GM19438 (cell line): ENCODE data around the gene GPD2.

Experiments
- ATAC-seq: cut with Tn5 transposase; IDR thresholded peaks from one replicate; pipeline ENCODE4 v1.9.1; 2021; ENCODE audit warnings: low read depth; ENCODE audit not compliant: unreplicated experiment

GPD2 gene

DNA sequence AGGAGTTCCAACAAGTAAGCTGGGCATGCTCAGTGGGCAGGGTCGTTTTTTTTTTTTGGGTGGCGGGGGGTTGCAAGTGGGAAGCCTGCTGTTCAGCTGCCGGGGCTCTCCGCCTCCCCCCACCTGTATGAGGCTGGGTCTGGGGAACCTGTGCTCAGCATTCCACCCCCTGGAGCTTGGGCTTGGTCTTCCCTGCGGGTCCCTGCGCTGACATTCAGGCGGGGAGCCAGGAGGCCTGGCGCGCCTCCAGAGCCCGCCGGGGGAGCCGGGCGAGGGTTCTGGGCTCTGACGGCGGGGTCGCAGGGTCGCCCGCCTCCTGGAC, 822 bp upstream of the GPD2 start:
- no peak for ATAC-seq

- peak; percentile 57 for ATAC-seq
Measured at GRCh38 chr2:156436497-156437085, 412 bp downstream of the GPD2 start.

- ATAC-seq, result no peak
Measured at GRCh38 chr2:156437272-156437930, 1.2 kb downstream of the GPD2 start.

DNA sequence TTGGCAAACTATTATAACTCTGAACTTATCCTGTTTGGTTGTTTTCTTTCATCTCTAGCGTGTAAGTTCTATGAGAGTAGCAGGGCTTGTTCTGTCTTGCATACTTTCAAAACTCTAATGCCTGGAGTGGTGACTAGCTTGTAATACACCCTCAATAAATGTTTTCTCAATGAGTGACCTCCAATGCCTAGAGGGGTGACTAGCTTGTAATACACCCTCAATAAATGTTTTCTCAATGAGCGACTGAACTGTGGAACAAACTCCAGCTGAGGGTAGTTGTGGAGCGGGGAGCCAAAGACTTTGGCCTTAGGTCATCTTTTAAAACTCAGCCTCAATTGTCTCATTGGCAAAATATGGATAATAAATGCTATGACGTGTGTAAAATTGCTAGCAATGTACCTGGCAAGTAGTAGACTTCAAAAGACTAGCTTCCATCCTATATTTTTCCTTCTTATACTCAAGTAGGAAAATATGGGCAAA, 1.8 kb downstream of the GPD2 start:
- ATAC-seq, result no peak

DNA sequence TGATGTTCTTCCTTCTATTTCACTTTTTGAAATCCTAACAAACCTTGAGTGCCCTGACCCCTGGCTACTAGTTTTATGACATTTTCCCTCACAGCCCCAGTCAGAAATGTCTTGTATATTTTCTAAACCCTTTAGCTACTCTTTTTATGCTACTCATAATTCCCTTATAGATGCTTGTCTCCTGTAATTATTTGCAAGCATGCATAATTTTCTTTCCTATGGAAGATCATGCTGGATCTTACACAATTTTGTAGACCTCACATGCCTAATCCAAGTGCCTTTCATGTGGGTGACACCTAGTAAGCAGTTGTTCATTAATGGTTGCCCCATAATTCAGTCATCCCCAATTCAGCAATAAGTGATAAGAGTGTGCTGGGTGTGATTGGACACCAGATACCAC, 6.9 kb downstream of the GPD2 start:
- no peak for ATAC-seq

DNA sequence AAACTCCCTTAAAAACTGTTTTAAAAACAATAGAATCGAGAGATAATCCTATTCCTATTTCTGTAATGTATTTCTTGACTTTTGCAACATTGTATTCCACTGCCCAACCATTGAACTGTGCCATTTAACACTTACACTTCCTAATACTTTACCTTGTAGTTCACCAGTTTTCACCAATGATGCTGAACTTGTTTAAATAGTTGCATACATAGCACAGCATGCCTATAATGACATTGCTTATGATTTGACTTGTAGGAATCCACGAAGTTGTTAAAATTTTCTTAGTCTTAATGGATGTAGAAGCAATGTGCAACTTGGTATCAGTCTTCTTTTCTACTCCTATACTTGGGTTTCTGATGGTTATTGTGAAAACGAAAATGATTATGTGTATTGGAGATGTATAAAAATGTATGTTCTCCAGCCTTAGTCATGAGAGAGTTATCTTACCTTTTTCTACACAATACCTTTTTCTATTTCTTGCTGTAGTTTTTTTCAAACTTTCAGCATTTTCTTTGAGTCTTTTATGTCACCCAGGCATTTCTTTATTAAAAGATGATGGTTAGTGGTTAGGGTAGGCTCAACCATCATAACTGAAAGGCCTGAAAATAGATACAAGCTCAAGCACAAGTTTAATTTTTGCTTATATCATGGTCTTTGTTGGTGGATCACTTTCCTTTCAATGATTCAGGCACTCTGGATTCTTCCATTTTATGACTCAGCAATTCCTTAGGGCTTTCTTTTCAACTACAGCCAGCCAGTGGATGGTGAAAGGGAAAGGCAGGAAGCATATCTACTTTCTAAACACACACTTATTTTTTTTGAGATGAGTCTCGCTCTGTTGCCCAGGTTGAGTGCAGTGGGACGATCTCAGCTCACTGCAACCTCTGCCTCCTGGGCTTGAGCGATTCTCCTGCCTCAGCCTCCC, 9.4 kb downstream of the GPD2 start:
- ATAC-seq, result peak; percentile 59

- no peak for ATAC-seq
Measured at GRCh38 chr2:156447761-156448160, 11.6 kb downstream of the GPD2 start.

GRCh38 chr2:156448766-156449165, 12.6 kb downstream of the GPD2 start:
- no peak for ATAC-seq

- ATAC-seq, result no peak
Measured at GRCh38 chr2:156452971-156453370, 16.8 kb downstream of the GPD2 start.

DNA sequence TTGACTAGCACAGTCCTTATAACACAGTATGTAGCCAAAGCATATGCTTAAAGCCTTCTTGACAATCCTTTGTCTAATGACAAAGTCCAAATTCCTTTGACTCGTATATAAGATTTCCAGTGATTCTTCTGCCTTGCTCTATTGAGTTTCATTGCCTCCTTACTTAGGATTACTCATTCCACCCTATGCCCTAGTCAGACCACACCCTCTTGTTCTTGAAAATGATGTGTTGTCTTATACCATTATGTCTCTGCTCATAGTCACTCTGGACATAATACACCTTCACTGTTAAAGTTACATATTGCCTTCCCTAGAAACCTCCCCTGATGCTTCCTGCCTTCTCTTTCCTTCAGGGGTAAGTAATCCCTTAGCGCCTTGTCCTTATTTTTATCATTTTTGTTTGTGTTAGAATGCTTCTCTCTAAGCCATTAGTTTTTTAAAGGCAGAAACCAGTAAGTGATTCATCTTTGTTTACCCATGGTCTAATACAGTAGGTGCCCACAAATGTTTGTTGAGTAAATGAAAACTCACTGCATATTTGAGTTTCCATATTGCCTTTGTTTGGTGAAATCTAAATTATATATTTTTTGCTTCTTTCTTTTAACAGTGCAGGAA, 19.3 kb downstream of the GPD2 start:
- no peak for ATAC-seq

GRCh38 chr2:156456616-156457015, 20.4 kb downstream of the GPD2 start:
- peak; percentile 84 for ATAC-seq

GRCh38 chr2:156457523-156458517, 21.6 kb downstream of the GPD2 start:
- no peak for ATAC-seq

DNA sequence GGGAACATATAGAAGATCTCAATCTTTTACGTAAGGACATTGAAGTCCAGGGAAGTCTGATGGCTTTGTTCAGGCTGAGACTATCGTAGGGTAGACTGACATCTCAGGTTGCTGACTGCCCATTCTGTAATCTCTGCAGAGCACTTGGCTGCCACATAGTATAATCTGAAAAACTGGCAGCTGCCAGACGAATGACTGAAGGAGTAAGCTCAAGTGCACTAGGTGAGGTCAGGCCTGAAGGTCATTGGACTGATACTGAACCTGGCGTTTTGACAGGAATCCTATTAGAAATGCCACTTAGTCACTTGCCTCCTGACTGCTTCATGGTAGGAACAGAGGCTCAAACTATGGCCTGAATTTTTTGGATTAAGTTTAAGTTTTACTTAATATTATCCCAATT, 23.5 kb downstream of the GPD2 start:
- no peak for ATAC-seq

DNA sequence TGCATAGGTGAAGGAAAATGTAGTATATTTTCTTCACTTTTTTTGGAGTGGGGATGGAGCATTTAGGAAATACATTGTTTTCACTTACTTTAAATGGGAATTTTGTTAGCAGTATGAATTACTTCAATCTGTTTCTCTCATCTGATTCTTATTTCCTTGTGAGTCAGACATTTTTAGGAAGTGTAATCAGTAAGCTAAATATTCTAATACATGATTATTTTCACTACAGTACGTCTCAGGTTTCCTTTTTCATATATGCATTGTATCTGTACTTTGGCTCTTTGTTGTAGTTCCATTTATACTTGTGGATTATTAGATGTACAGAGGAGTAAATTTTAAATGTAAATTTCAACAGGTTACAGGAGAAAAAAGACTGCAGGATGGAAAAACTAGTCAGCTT, 27.9 kb downstream of the GPD2 start:
- no peak for ATAC-seq

GRCh38 chr2:156465573-156465972, 29.4 kb downstream of the GPD2 start:
- ATAC-seq, result no peak

DNA sequence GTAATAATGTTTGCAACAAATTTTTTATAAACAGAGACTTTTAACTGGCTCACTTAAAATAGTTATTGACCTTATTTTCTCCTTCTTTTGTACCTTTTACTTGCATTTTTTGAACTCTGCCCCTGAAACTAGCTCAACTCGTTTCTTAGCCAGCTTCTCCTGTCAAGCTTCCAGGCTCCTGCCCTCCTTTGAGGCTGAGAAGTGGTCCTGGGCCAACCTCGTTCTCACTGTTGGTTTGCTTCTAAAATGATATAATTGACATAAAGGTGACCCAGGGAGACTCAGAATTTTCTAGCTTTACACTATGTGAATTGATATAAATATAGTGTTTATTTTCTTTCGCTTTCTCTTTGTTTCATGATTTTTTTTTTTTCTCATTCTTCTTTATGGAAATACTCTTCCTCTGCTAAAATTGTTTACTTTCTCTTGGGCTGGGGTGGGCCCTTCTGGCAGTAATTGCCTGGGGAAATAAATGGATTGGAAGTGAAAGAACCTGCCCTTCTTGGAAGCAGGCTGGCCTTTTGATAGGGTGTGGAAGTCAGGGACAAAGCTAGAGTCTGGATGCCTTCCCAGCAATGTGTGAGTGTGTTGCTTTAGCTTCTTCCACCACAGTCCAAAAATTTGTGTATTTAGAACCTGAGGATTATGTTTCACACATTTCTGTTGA, 30.7 kb downstream of the GPD2 start:
- ATAC-seq, result no peak

GRCh38 chr2:156470975-156471583, 34.9 kb downstream of the GPD2 start:
- no peak for ATAC-seq

GRCh38 chr2:156471762-156472161, 35.6 kb downstream of the GPD2 start:
- ATAC-seq, result no peak

- ATAC-seq, result no peak
Measured at GRCh38 chr2:156472686-156473085, 36.5 kb downstream of the GPD2 start.
